HUES6 (cell line): ENCODE data around the gene WFDC5.
A peak's percentile ranks its signal among the peaks of the same experiment; 100 is the strongest.

Experiments
- H3K27ac ChIP-seq: 2 replicates; pipeline ENCODE4 v1.7.0; 2013; ENCODE audit warnings: low read depth, mild to moderate bottlenecking, low read length, inconsistent platforms
- H3K27me3 ChIP-seq: 2 replicates; pipeline ENCODE4 v1.6.1; 2013; ENCODE audit warnings: low read length; ENCODE audit not compliant: control insufficient read depth, insufficient read depth
- H3K36me3 ChIP-seq: 2 replicates; pipeline ENCODE4 v1.6.1; 2013; ENCODE audit warnings: low read length; ENCODE audit not compliant: control insufficient read depth, insufficient read depth
- H3K4me1 ChIP-seq: 2 replicates; pipeline ENCODE4 v1.6.1; 2013; ENCODE audit warnings: low read length; ENCODE audit not compliant: control insufficient read depth, insufficient read depth
- H3K4me3 ChIP-seq: 2 replicates; pipeline ENCODE4 v1.5.1; 2013; ENCODE audit warnings: low read depth, low read length
- H3K9ac ChIP-seq: one replicate; pipeline ENCODE4 v1.6.1; 2013; ENCODE audit warnings: mild to moderate bottlenecking, low read length
- H3K9me3 ChIP-seq: 2 replicates; pipeline ENCODE4 v1.6.1; 2013; ENCODE audit warnings: low read depth, low read length; ENCODE audit not compliant: control insufficient read depth, insufficient read depth

Gene WFDC5

GRCh38 chr20:45100563-45101245 lies 14.3 kb downstream of the WFDC5 start, which contains the start of gene KCNS1:
KCNS1 (minus strand) TSS chr20:45101127; CDS start chr20:45099236, 1,891 bp downstream.
- H3K4me1 ChIP-seq, result peaks cover 8% of the 10 kb centered on the region
- peak within 1 kb of the TSS; percentile 8 for H3K9ac ChIP-seq
- no peaks in the 10 kb centered on the region for H3K36me3 ChIP-seq
- no peaks in the 10 kb centered on the region for H3K9me3 ChIP-seq
- H3K27ac ChIP-seq, result no peak within 1 kb of the TSS
- peak within 1 kb of the TSS; percentile 51 for H3K4me3 ChIP-seq
- peaks cover 50% of the 10 kb centered on the region for H3K27me3 ChIP-seq

GRCh38 chr20:45098103-45098773 lies 16.7 kb downstream of the WFDC5 start:
- Histone ChIP-seq H3K27me3 (peaks cover 50% of the 10 kb centered on the region), H3K36me3 (no peaks in the 10 kb centered on the region), H3K27ac (no peak overlapping the region), H3K9ac (no peak overlapping the region), H3K4me3 (no peak overlapping the region; the same call in 1 of the 2 replicates), H3K9me3 (no peaks in the 10 kb centered on the region), H3K4me1 (peaks cover 8% of the 10 kb centered on the region)

GRCh38 chr20:45097485-45098102 lies 17.4 kb downstream of the WFDC5 start:
- H3K9me3 ChIP-seq, result no peaks in the 10 kb centered on the region
- H3K27me3 ChIP-seq, result peaks cover 50% of the 10 kb centered on the region
- no peak overlapping the region for H3K27ac ChIP-seq
- H3K36me3 ChIP-seq, result no peaks in the 10 kb centered on the region
- no peak overlapping the region for H3K4me3 ChIP-seq
- H3K9ac ChIP-seq, result no peak overlapping the region
- peaks cover 8% of the 10 kb centered on the region for H3K4me1 ChIP-seq

GRCh38 chr20:45096781-45097180 lies 18.2 kb downstream of the WFDC5 start:
- no peak overlapping the region for H3K9ac ChIP-seq
- no peak overlapping the region for H3K27ac ChIP-seq
- peaks cover 50% of the 10 kb centered on the region for H3K27me3 ChIP-seq
- H3K9me3 ChIP-seq, result no peaks in the 10 kb centered on the region
- H3K4me3 ChIP-seq, result no peak overlapping the region
- peaks cover 13% of the 10 kb centered on the region for H3K4me1 ChIP-seq
- no peaks in the 10 kb centered on the region for H3K36me3 ChIP-seq

GRCh38 chr20:45095805-45096238 lies 19.2 kb downstream of the WFDC5 start:
- Histone ChIP-seq H3K9ac (no peak overlapping the region), H3K36me3 (no peaks in the 10 kb centered on the region), H3K4me1 (peaks cover 7% of the 10 kb centered on the region; the same call in 1 of the 2 replicates), H3K4me3 (no peak overlapping the region), H3K9me3 (no peaks in the 10 kb centered on the region), H3K27me3 (peaks cover 42% of the 10 kb centered on the region), H3K27ac (no peak overlapping the region)

GRCh38 chr20:45094864-45095574 lies 20.0 kb downstream of the WFDC5 start:
- H3K9me3 ChIP-seq, result no peaks in the 10 kb centered on the region
- no peaks in the 10 kb centered on the region for H3K36me3 ChIP-seq
- peaks cover 7% of the 10 kb centered on the region; the same call in 1 of the 2 replicates for H3K4me1 ChIP-seq
- H3K4me3 ChIP-seq, result no peak overlapping the region
- H3K9ac ChIP-seq, result no peak overlapping the region
- peaks cover 34% of the 10 kb centered on the region for H3K27me3 ChIP-seq
- H3K27ac ChIP-seq, result no peak overlapping the region

- no peak overlapping the region for H3K9ac ChIP-seq
- H3K4me3 ChIP-seq, result no peak overlapping the region
- H3K27me3 ChIP-seq, result peaks cover 26% of the 10 kb centered on the region
- peaks cover 7% of the 10 kb centered on the region; the same call in 1 of the 2 replicates for H3K4me1 ChIP-seq
- H3K9me3 ChIP-seq, result no peaks in the 10 kb centered on the region
- H3K36me3 ChIP-seq, result no peaks in the 10 kb centered on the region
- no peak overlapping the region for H3K27ac ChIP-seq
Observed at GRCh38 chr20:45094201-45094600, 20.8 kb downstream of the WFDC5 start.

GRCh38 chr20:45092898-45093297 lies 22.1 kb downstream of the WFDC5 start:
- Histone ChIP-seq H3K4me1 (peaks cover 9% of the 10 kb centered on the region; the same call in 1 of the 2 replicates), H3K36me3 (no peaks in the 10 kb centered on the region), H3K9me3 (no peaks in the 10 kb centered on the region), H3K4me3 (no peak overlapping the region), H3K9ac (no peak overlapping the region), H3K27ac (no peak overlapping the region), H3K27me3 (peaks cover 14% of the 10 kb centered on the region)

- no peaks in the 10 kb centered on the region for H3K27me3 ChIP-seq
- no peaks in the 10 kb centered on the region for H3K36me3 ChIP-seq
- H3K4me1 ChIP-seq, result peaks cover 11% of the 10 kb centered on the region; the same call in 1 of the 2 replicates
- no peak overlapping the region for H3K27ac ChIP-seq
- no peak overlapping the region for H3K4me3 ChIP-seq
- no peak overlapping the region for H3K9ac ChIP-seq
- no peaks in the 10 kb centered on the region for H3K9me3 ChIP-seq
Observed at GRCh38 chr20:45091366-45091765, 23.6 kb downstream of the WFDC5 start.

- peaks cover 11% of the 10 kb centered on the region; the same call in 1 of the 2 replicates for H3K4me1 ChIP-seq
Observed at GRCh38 chr20:45090481-45090880, 24.5 kb downstream of the WFDC5 start.

More at GRCh38 chr20:45090481-45090880, 24.5 kb downstream of the WFDC5 start:
- Histone ChIP-seq H3K27me3 (no peaks in the 10 kb centered on the region), H3K27ac (no peak overlapping the region), H3K36me3 (no peaks in the 10 kb centered on the region), H3K9me3 (no peaks in the 10 kb centered on the region), H3K4me3 (no peak overlapping the region), H3K9ac (no peak overlapping the region)
